GM12878 (cell line): ENCODE results near the gene NUDT9. TPM values are rescaled to one million over a fixed set of nuclear protein-coding genes. Genes with fewer than 3 reads are reported as not detected.
"Not testable (repeated sequence)": the region's sequence is repeated elsewhere in the genome, so short reads cannot be mapped to it uniquely, and the experiment has no call there.

Experiments
- ATAC-seq: fragments of 200-7000 bp; cut with Tn5 transposase; 3 replicates; pipeline ENCODE4 v1.9.1; 2020; ENCODE audit warnings: mild to moderate bottlenecking, moderate library complexity
- BruUV-seq: library from RNA; stranded (reverse); fragments of 400-500 nt; replicated peaks from 2 replicates; lab custom pipeline; 2021; lab: Mats Ljungman, UMichigan
- CTCF ChIA-PET: fragments of 300-600 bp; sonication (Branson Sonifier 250); formaldehyde crosslinking; extraction: SDS; loops from one replicate; lab custom pipeline; 2021; ENCODE audit warnings: inconsistent platforms; lab: Yijun Ruan, JAX
- POLR2A ChIA-PET: fragments of 350-600 bp; formaldehyde crosslinking; extraction: SDS; loops from one replicate; lab custom pipeline; 2021; ENCODE audit warnings: inconsistent platforms; lab: Charles Lee
- RAD21 ChIA-PET: fragments of 300-600 bp; sonication (Branson Sonifier 250); formaldehyde crosslinking; loops from one replicate; lab custom pipeline; 2023; ENCODE audit warnings: antibody characterized with exemption; ENCODE audit not compliant: unreplicated experiment; lab: Charles Lee
- SMC1A ChIA-PET: fragments of 300-600 bp; sonication (Branson Sonifier 250); formaldehyde crosslinking; loops from one replicate; lab custom pipeline; 2023; ENCODE audit not compliant: unreplicated experiment, uncharacterized antibody; lab: Charles Lee
- DNase-seq: peaks from one replicate; pipeline ENCODE4 v3.0.0-alpha.2; 2011; ENCODE audit warnings: low read depth, low spot score
- FAIRE-seq: peaks from 3 replicates; lab custom pipeline; 2011; peaks lifted over from hg19 to GRCh38; lab: Jason Lieb, UNC
- H2AFZ ChIP-seq: 2 replicates; pipeline ENCODE4 v1.6.0; 2011; ENCODE audit warnings: low read depth, low read length, control low read depth; ENCODE audit not compliant: control insufficient read depth
- H3K27ac ChIP-seq: 2 replicates; pipeline ENCODE4 v1.5.1; 2011; ENCODE audit warnings: control low read depth; ENCODE audit not compliant: control insufficient read depth, insufficient read depth
- H3K27me3 ChIP-seq, 2 experiments: replicated peaks in 1 of 2; 2 replicates each; pipeline versions ENCODE4 v1.6.0 to v1.6.1; 2011; ENCODE audit warnings: low read length in 1 of 2; ENCODE audit not compliant: control insufficient read depth in 2 of 2, insufficient read depth in 2 of 2
- H3K36me3 ChIP-seq, 2 experiments: 2 replicates each; pipeline ENCODE4 v1.5.1; 2011; ENCODE audit warnings: low read length in 1 of 2; ENCODE audit not compliant: control insufficient read depth in 2 of 2, insufficient read depth in 2 of 2
- H3K4me1 ChIP-seq: 2 replicates; pipeline ENCODE4 v1.6.1; 2011; ENCODE audit warnings: mild to moderate bottlenecking, low read length, moderate library complexity, mixed read lengths; ENCODE audit not compliant: control insufficient read depth, insufficient read depth
- H3K4me2 ChIP-seq: 2 replicates; pipeline ENCODE4 v1.6.0; 2011; ENCODE audit warnings: control low read depth; ENCODE audit not compliant: control insufficient read depth, insufficient read depth
- H3K4me3 ChIP-seq: fragments of 200-600 bp; sonication (generic); 2 replicates; pipeline ENCODE4 v1.5.1; 2016
- H3K79me2 ChIP-seq: 2 replicates; pipeline ENCODE4 v1.6.0; 2011; ENCODE audit warnings: low read length; ENCODE audit not compliant: control insufficient read depth, insufficient read depth
- H3K9ac ChIP-seq: 2 replicates; pipeline ENCODE4 v1.8.0; 2011; ENCODE audit warnings: low read length, control low read depth, mixed read lengths; ENCODE audit not compliant: control insufficient read depth, insufficient read depth
- H3K9me3 ChIP-seq: replicated peaks from 3 replicates; pipeline ENCODE4 v1.5.1; 2011; ENCODE audit warnings: mild to moderate bottlenecking, low read length; ENCODE audit not compliant: control insufficient read depth, insufficient read depth
- H4K20me1 ChIP-seq: 2 replicates; pipeline ENCODE4 v1.6.0; 2011; ENCODE audit not compliant: control insufficient read depth, insufficient read depth
- EP300 ChIP-seq, 2 experiments: fragments of 150-350 bp in 1 of 2; IDR thresholded peaks; 2 replicates each; pipeline ENCODE4 v1.6.1; 2011 to 2012; ENCODE audit warnings: low read depth in 2 of 2, low read length in 2 of 2, borderline replicate concordance in 1 of 2, improper control_type of control experiment in 1 of 2, inconsistent platforms in 1 of 2; ENCODE audit not compliant: control insufficient read depth in 1 of 2
- NRF1 ChIP-seq: conservative IDR thresholded peaks from 2 replicates; pipeline ENCODE4 v1.6.1; 2011; ENCODE audit warnings: mild to moderate bottlenecking, low read depth, low read length, improper control_type of control experiment
- PKNOX1 ChIP-seq: fragments of 450-650 bp; IDR thresholded peaks from 2 replicates; pipeline ENCODE4 v1.6.1; 2016; ENCODE audit warnings: mild to moderate bottlenecking
- WGBS: methylation state at CpG from one replicate; pipeline ENCODE4 v1.1.6; 2016; ENCODE audit warnings: low lambda C conversion rate; ENCODE audit not compliant: insufficient replicate concordance, insufficient coverage; ENCODE audit errors: missing lambda C conversion rate; 5-methylcytosine and 5-hydroxymethylcytosine counted together
- in situ Hi-C: fragments of 300-500 bp; cut with MboI; formaldehyde crosslinking; loops from 9 replicates; pipeline ENCODE4 v1.14.3; 2018; ENCODE audit warnings: mixed read lengths
- intact Hi-C: fragments of 100-400 bp; cut with micrococcal nuclease; formaldehyde crosslinking; loops from one replicate; pipeline ENCODE4 v1.14.2; 2022; ENCODE audit not compliant: unreplicated experiment
- polyA plus RNA-seq, 11 experiments: library from polyadenylated mRNA; depleted of rRNA in 4 of 11; unstranded in 6 of 11; stranded (reverse) in 5 of 11; fragments of >200 nt; fragmentation: Nextera tagmentation in 4 of 11; fragmentation: Illumina TruSeq in 1 of 11; extraction: Ambion mirVana in 4 of 11; extraction: Trizol in 1 of 11; gene quantifications; 1 replicate in 1 of 11; 2 replicates in 10 of 11; pipeline versions ENCODE4 v1.2.1 to v1.2.3, GENCODE V29; 2011 to 2016; ENCODE audit warnings: inconsistent platforms in 2 of 11, missing spikeins in 2 of 11, low read depth in 1 of 11
- total RNA-seq, 4 experiments: library from RNA; depleted of rRNA in 3 of 4; stranded (reverse); fragments of >200 nt in 3 of 4; fragmentation: Illumina TruSeq in 1 of 4; extraction: Trizol in 1 of 4; gene quantifications; 2 replicates each; pipeline versions ENCODE4 v1.2.1 to v1.2.3, GENCODE V29; 2013 to 2021
- TF ChIP-seq, protein P1 (sequence below): fragments of 450-650 bp; IDR thresholded peaks from 2 replicates; pipeline ENCODE4 v1.6.1; 2016; ENCODE audit warnings: mild to moderate bottlenecking, moderate library complexity, borderline replicate concordance

Gene NUDT9
- total and polyA plus RNA-seq, 10 of the 15 experiments (the other 5 are each of a cell fraction or from before 2014, with no cell fraction given): 8.4 to 28.3 (median 14.6) TPM

DNA sequence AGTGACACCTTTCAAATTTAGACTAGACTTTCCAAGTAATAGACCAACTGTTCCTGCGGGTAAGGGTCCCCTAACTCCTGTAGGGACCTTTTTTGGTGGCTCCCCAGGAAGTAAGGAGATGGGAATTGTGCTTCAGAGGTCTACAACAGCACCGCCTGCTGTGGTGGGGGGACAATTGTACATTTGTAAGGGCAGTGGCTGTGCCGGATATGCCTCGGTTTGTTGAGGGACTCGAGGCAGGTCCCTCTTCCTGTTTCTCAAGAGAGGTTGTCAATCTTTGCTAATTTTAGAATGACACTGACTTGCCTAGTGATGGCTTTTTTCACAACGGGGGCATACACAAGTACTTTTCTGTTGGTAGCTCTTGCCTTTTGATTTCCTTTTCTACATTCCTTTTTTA is 15.9 kb upstream of the NUDT9 start (continued):
- TF ChIP-seq, protein P1, sequence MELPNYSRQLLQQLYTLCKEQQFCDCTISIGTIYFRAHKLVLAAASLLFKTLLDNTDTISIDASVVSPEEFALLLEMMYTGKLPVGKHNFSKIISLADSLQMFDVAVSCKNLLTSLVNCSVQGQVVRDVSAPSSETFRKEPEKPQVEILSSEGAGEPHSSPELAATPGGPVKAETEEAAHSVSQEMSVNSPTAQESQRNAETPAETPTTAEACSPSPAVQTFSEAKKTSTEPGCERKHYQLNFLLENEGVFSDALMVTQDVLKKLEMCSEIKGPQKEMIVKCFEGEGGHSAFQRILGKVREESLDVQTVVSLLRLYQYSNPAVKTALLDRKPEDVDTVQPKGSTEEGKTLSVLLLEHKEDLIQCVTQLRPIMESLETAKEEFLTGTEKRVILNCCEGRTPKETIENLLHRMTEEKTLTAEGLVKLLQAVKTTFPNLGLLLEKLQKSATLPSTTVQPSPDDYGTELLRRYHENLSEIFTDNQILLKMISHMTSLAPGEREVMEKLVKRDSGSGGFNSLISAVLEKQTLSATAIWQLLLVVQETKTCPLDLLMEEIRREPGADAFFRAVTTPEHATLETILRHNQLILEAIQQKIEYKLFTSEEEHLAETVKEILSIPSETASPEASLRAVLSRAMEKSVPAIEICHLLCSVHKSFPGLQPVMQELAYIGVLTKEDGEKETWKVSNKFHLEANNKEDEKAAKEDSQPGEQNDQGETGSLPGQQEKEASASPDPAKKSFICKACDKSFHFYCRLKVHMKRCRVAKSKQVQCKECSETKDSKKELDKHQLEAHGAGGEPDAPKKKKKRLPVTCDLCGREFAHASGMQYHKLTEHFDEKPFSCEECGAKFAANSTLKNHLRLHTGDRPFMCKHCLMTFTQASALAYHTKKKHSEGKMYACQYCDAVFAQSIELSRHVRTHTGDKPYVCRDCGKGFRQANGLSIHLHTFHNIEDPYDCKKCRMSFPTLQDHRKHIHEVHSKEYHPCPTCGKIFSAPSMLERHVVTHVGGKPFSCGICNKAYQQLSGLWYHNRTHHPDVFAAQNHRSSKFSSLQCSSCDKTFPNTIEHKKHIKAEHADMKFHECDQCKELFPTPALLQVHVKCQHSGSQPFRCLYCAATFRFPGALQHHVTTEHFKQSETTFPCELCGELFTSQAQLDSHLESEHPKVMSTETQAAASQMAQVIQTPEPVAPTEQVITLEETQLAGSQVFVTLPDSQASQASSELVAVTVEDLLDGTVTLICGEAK: peak; percentile 68; the same call in 1 of the 2 replicates
- TF ChIP-seq EP300 (IDR thresholded peaks at IDR 0.05; ENCODE audit: borderline replicate concordance in 1 of 2, control insufficient read depth in 1 of 2, low read depth in 2 of 2, low read length in 2 of 2) (no peak), PKNOX1 (peak; percentile 53; the same call in 1 of the 2 replicates), NRF1 (no peak)

DNA sequence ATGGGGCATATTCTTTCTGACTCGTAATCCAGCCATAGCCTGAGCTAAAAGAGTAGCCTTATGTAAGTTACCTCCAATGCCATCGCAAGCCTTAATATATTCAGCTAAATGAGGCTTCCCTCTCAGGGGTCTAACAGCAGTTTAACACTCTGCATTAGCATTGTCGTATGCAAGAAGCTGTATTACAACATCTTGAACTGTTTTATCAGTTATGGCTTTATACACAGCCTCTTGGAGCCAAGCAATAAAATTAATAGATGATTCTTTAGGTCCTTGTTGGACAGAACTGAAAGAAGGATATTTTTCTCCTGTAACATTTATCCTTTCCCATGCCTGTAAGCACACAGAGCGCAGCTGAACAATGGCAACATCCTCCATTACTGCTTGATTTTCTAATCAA is 15.5 kb upstream of the NUDT9 start:
- in situ Hi-C loops, H4K20me1 ChIP-seq, H3K9me3 ChIP-seq, H3K27ac ChIP-seq, H3K27me3 ChIP-seq, H3K4me1 ChIP-seq, BruUV-seq, H3K9ac ChIP-seq, H3K4me2 ChIP-seq, H3K79me2 ChIP-seq, H3K4me3 ChIP-seq, H3K36me3 ChIP-seq, DNase-seq, FAIRE-seq, intact Hi-C loops, ATAC-seq: not testable (repeated sequence)
- POLR2A ChIA-PET: interaction anchor here (1.1 kb wide), 1 partner anchor 16 kb away, joined by 6 read pairs; the partner anchor contains the start of gene HSD17B11
- H2AFZ ChIP-seq: peak overlapping the region; percentile 93
- RAD21 ChIA-PET: interaction anchor here (1.4 kb wide), 1 partner anchor 9 kb away, joined by 3 read pairs; no protein-coding TSS in a partner anchor
- SMC1A ChIA-PET: interaction anchor here (0.7 to 1.7 kb wide), 5 partner anchors 8 to 36 kb away, joined by 3 to 4 read pairs (median 3); partner anchors contain the start of gene NUDT9
- CTCF ChIA-PET: interaction anchor here (0.8 to 1.6 kb wide), 2 partner anchors 13 to 31 kb away, joined by 3 to 7 read pairs; no protein-coding TSS in a partner anchor
- WGBS: 89% methylated on average over 4 of the region's 4 CpGs
